Activated CD4-positive, alpha-beta T cell treated with anti-CD3 and anti-CD28 coated beads, Interleukin-2, amount 10 ng/mL, durations not matched to agents 7 days and 5 days (primary cell): ENCODE results near the gene TOP1. TPM values are rescaled to one million over a fixed set of nuclear protein-coding genes. Genes with fewer than 3 reads are reported as not detected.
A peak's percentile ranks its signal among the peaks of the same experiment; 100 is the strongest.
"Not testable (repeated sequence)": the region's sequence is repeated elsewhere in the genome, so short reads cannot be mapped to it uniquely, and the experiment has no call there.

Experiments used
- CTCF ChIA-PET: fragments of 350-600 bp; sonication (Branson Sonifier 250); formaldehyde crosslinking; loops from one replicate; lab custom pipeline; 2021; ENCODE audit warnings: antibody characterized with exemption; lab: Charles Lee
- POLR2A ChIA-PET: fragments of 350-600 bp; sonication (Branson Sonifier 250); formaldehyde crosslinking; loops from one replicate; lab custom pipeline; 2021; ENCODE audit warnings: antibody characterized with exemption; lab: Charles Lee
- DNase-seq: peaks from one replicate; pipeline ENCODE4 v3.0.0-alpha.2; 2020
- H3K27ac Mint-ChIP-seq: one replicate; pipeline ENCODE4 v1.8.0; 2021; ENCODE audit warnings: mild to moderate bottlenecking, moderate library complexity, mixed read lengths
- H3K27me3 Mint-ChIP-seq: one replicate; pipeline ENCODE4 v1.8.0; 2021; ENCODE audit warnings: mixed read lengths
- H3K36me3 Mint-ChIP-seq: one replicate; pipeline ENCODE4 v1.8.0; 2021; ENCODE audit warnings: low read depth, mixed read lengths
- H3K4me1 Mint-ChIP-seq: one replicate; pipeline ENCODE4 v1.8.0; 2021; ENCODE audit warnings: mixed read lengths
- H3K4me3 Mint-ChIP-seq: one replicate; pipeline ENCODE4 v1.8.0; 2021; ENCODE audit warnings: mild to moderate bottlenecking, moderate library complexity, mixed read lengths
- H3K9me3 Mint-ChIP-seq: one replicate; pipeline ENCODE4 v1.8.0; 2021; ENCODE audit warnings: mixed read lengths
- total RNA-seq, 2 experiments: library from RNA; stranded (reverse); gene quantifications; one replicate each; pipeline ENCODE4 v1.2.3, GENCODE V29; 2021

The TOP1 gene
- total RNA-seq, 2 experiments from 2014 or later, result 66.7 to 76.9 TPM

GRCh38 chr20:40992349-40993113, 36.1 kb upstream of the TOP1 start:
- no peak overlapping the region for H3K4me3 Mint-ChIP-seq
- peaks cover 25% of the 10 kb centered on the region for H3K4me1 Mint-ChIP-seq
- H3K27me3 Mint-ChIP-seq, result no peaks in the 10 kb centered on the region
- ChIA-PET CTCF (interaction anchor here (0.6 to 5.0 kb wide), 14 partner anchors 9 to 256 kb away, joined by 3 to 52 read pairs (median 4); no protein-coding TSS in a partner anchor), POLR2A (no interaction called here)
- H3K36me3 Mint-ChIP-seq, result no peaks in the 10 kb centered on the region
- DNase-seq, result no peak
- H3K9me3 Mint-ChIP-seq, result no peaks in the 10 kb centered on the region
- no peak overlapping the region for H3K27ac Mint-ChIP-seq

GRCh38 chr20:40993794-40994540, 34.7 kb upstream of the TOP1 start:
- Mint-ChIP-seq H3K4me1 (peaks cover 23% of the 10 kb centered on the region), H3K27me3 (no peaks in the 10 kb centered on the region), H3K9me3 (no peaks in the 10 kb centered on the region), H3K4me3 (no peak overlapping the region), H3K36me3 (no peaks in the 10 kb centered on the region), H3K27ac (no peak overlapping the region)
- ChIA-PET POLR2A (no interaction called here), CTCF (interaction anchor here (0.8 to 5.0 kb wide), 6 partner anchors 11 to 100 kb away, joined by 3 to 52 read pairs (median 4); no protein-coding TSS in a partner anchor)
- no peak for DNase-seq

- no peaks in the 10 kb centered on the region for H3K9me3 Mint-ChIP-seq
- no peaks in the 10 kb centered on the region for H3K27me3 Mint-ChIP-seq
- POLR2A ChIA-PET, result no interaction called here
- H3K4me3 Mint-ChIP-seq, result no peak overlapping the region
- no peaks in the 10 kb centered on the region for H3K36me3 Mint-ChIP-seq
- DNase-seq, result no peak
- CTCF ChIA-PET, result interaction anchor here (1.0 to 1.9 kb wide), 3 partner anchors 9 to 13 kb away, joined by 4 to 5 read pairs (median 4); no protein-coding TSS in a partner anchor
- H3K4me1 Mint-ChIP-seq, result peaks cover 11% of the 10 kb centered on the region
- no peak overlapping the region for H3K27ac Mint-ChIP-seq
Observed at GRCh38 chr20:40996326-40996725, 32.3 kb upstream of the TOP1 start.

DNA sequence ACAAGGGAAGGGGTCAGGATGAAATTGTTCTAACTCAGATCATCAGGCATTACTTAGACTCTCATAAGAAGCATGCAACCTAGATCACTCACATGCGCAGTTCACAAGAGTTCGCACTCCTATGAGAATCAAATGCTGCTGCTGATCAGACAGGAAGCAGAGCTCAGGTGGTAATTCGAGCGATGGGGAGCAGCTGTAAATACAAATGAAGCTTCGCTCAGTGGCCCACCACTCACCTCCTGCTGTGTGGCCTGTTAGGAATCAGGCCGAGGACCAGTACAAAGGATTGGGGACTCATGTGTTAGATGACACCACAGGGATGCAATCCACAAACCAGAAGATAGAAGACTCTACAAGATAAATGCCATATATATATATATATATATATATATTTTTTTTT, 31.5 kb upstream of the TOP1 start:
- H3K9me3 Mint-ChIP-seq, result no peaks in the 10 kb centered on the region
- CTCF ChIA-PET, result interaction anchor here (1.0 to 1.9 kb wide), 3 partner anchors 9 to 13 kb away, joined by 4 to 5 read pairs (median 4); no protein-coding TSS in a partner anchor
- POLR2A ChIA-PET, result no interaction called here

DNA sequence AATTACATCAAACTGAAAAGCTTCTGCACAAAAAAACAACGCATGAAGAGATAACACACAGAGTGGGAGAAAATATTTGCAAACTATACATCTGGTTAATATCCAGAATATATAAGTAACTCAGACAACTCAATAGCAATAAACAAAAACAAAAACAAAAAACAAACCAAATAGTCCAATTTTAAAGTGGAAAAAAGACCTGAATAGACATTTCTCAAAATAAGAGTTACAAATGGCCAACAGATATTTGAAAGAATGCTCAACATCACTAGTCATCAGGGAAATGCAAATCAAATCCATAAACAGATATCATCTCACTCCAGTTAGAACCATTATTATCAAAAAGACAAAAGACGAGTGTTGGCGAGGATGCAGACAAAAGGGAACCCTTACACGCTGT, 28.8 kb upstream of the TOP1 start:
- Mint-ChIP-seq H3K36me3 (no peaks in the 10 kb centered on the region), H3K4me1 (peaks cover 23% of the 10 kb centered on the region), H3K27me3 (no peaks in the 10 kb centered on the region), H3K9me3 (no peaks in the 10 kb centered on the region), H3K27ac (peak overlapping the region; percentile 14), H3K4me3 (no peak overlapping the region)
- ChIA-PET CTCF (interaction anchor here (0.6 to 4.3 kb wide), 3 partner anchors 9 to 310 kb away, joined by 4 to 28 read pairs (median 4); no protein-coding TSS in a partner anchor), POLR2A (no interaction called here)
- DNase-seq, result no peak

More for the DNA sequence above, 31.5 kb upstream of the TOP1 start:
- Mint-ChIP-seq H3K27ac (no peak overlapping the region), H3K27me3 (no peaks in the 10 kb centered on the region), H3K4me1 (peaks cover 5% of the 10 kb centered on the region), H3K36me3 (no peaks in the 10 kb centered on the region), H3K4me3 (no peak overlapping the region)
- no peak for DNase-seq

DNA sequence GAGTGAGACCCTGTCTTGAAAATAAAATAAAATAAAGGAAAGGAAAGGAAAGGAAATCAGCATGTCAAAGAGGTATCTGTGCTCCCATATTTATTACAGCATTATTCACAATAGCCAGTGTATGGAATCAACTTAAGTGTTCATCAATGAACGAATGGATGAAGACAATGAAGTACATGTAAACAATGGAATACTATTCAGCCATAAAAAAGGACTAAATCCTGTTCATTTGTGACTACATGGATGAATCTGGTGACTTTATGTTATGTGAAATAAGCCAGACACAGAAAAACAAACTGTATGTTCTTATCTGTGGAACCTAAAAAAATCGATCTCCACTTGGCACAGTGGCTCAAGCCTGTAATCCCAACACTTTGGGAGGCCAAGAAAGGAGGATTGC, 28.0 kb upstream of the TOP1 start:
- no peaks in the 10 kb centered on the region for H3K27me3 Mint-ChIP-seq
- no peak overlapping the region for H3K27ac Mint-ChIP-seq
- no peak for DNase-seq
- no peak overlapping the region for H3K4me3 Mint-ChIP-seq
- CTCF ChIA-PET, result interaction anchor here (4.3 kb wide), 1 partner anchor 10 kb away, joined by 28 read pairs; no protein-coding TSS in a partner anchor
- POLR2A ChIA-PET, result no interaction called here
- peaks cover 4% of the 10 kb centered on the region for H3K36me3 Mint-ChIP-seq
- H3K4me1 Mint-ChIP-seq, result peaks cover 29% of the 10 kb centered on the region
- no peaks in the 10 kb centered on the region for H3K9me3 Mint-ChIP-seq

- peaks cover 4% of the 10 kb centered on the region for H3K36me3 Mint-ChIP-seq
- ChIA-PET CTCF (interaction anchor here (0.7 to 4.3 kb wide), 4 partner anchors 11 to 321 kb away, joined by 3 to 28 read pairs (median 5); no protein-coding TSS in a partner anchor), POLR2A (interaction anchor here (0.6 kb wide), 2 partner anchors 82 to 241 kb away, joined by 3 to 4 read pairs; no protein-coding TSS in a partner anchor)
- H3K9me3 Mint-ChIP-seq, result no peaks in the 10 kb centered on the region
- no peak overlapping the region for H3K4me3 Mint-ChIP-seq
- no peak for DNase-seq
- peaks cover 31% of the 10 kb centered on the region for H3K4me1 Mint-ChIP-seq
- no peaks in the 10 kb centered on the region for H3K27me3 Mint-ChIP-seq
- H3K27ac Mint-ChIP-seq, result no peak overlapping the region
Observed at GRCh38 chr20:41001497-41001896, 27.1 kb upstream of the TOP1 start.

DNA sequence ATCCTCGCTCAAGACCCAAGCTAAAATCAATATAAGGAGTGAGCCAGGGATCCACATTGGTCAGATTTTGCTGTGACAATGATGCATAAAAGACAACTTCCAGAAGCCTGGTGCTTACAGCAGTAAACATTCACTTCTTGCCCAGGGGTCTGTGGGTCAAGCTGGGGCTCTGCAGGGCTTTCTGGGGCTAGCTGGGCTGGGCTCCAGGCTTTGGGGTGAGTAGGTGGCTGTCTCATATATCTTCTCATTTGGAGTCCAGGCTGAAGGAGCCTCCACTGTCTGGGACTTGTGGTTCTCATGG, 25.8 kb upstream of the TOP1 start:
- Mint-ChIP-seq H3K4me3 (no peak overlapping the region), H3K27ac (peak overlapping the region; percentile 89), H3K27me3 (no peaks in the 10 kb centered on the region), H3K36me3 (peaks cover 6% of the 10 kb centered on the region), H3K9me3 (peaks cover 1% of the 10 kb centered on the region), H3K4me1 (peaks cover 32% of the 10 kb centered on the region)
- POLR2A ChIA-PET, result no interaction called here
- CTCF ChIA-PET, result interaction anchor here (1.6 to 4.3 kb wide), 2 partner anchors 12 to 38 kb away, joined by 7 to 28 read pairs; no protein-coding TSS in a partner anchor
- no peak for DNase-seq

- peak overlapping the region; percentile 89 for H3K27ac Mint-ChIP-seq
- peaks cover 37% of the 10 kb centered on the region for H3K4me1 Mint-ChIP-seq
- peaks cover 6% of the 10 kb centered on the region for H3K36me3 Mint-ChIP-seq
- ChIA-PET CTCF (interaction anchor here (4.3 kb wide), 1 partner anchor 13 kb away, joined by 28 read pairs; no protein-coding TSS in a partner anchor), POLR2A (no interaction called here)
- H3K4me3 Mint-ChIP-seq, result no peak overlapping the region
- no peaks in the 10 kb centered on the region for H3K27me3 Mint-ChIP-seq
- peak; percentile 51 for DNase-seq
- peaks cover 2% of the 10 kb centered on the region for H3K9me3 Mint-ChIP-seq
Observed at GRCh38 chr20:41003143-41003935, 25.3 kb upstream of the TOP1 start.

DNA sequence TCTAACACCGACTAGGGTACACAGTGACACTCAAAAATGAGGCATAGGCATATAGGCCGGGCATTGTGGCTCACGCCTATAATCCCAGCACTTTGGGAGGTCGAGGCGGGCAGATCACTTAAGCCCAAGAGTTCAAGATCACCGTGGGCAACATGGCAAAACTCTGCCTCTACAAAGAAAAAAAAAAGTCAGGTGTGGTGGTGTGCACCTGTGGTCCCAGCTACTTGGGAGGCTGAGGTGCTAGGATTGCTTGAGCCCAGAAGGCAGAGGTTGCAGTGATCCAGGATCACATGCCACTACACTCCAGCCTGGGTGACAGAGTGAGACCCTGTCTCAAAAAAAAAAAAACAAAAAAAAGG, 24.7 kb upstream of the TOP1 start:
- Mint-ChIP-seq H3K4me1 (peaks cover 40% of the 10 kb centered on the region), H3K27ac (peak overlapping the region; percentile 89)
- H3K36me3 Mint-ChIP-seq, H3K27me3 Mint-ChIP-seq, H3K9me3 Mint-ChIP-seq, DNase-seq, H3K4me3 Mint-ChIP-seq, POLR2A ChIA-PET: not testable (repeated sequence)
- CTCF ChIA-PET, result interaction anchor here (0.6 kb wide), 1 partner anchor 427 kb away, joined by 3 read pairs; no protein-coding TSS in a partner anchor

- H3K36me3 Mint-ChIP-seq, result peaks cover 6% of the 10 kb centered on the region
- peaks cover 43% of the 10 kb centered on the region for H3K4me1 Mint-ChIP-seq
- H3K27ac Mint-ChIP-seq, result no peak overlapping the region
- peaks cover 2% of the 10 kb centered on the region for H3K9me3 Mint-ChIP-seq
- no peak overlapping the region for H3K4me3 Mint-ChIP-seq
- POLR2A ChIA-PET, result no interaction called here
- no peaks in the 10 kb centered on the region for H3K27me3 Mint-ChIP-seq
- CTCF ChIA-PET, result interaction anchor here (0.6 to 2.7 kb wide), 5 partner anchors 9 to 426 kb away, joined by 3 to 17 read pairs (median 4); no protein-coding TSS in a partner anchor
- DNase-seq, result no peak
Observed at GRCh38 chr20:41004531-41005360, 23.9 kb upstream of the TOP1 start.
